Activated naive CD8-positive, alpha-beta T cell (primary cell): ENCODE data around the gene GPR146.
A peak's percentile ranks its signal among the peaks of the same experiment; 100 is the strongest.

Experiments used
- H3K27ac Mint-ChIP-seq: one replicate; pipeline ENCODE4 v1.8.0; 2021; ENCODE audit warnings: mixed read lengths
- H3K27me3 Mint-ChIP-seq: one replicate; pipeline ENCODE4 v1.8.0; 2021; ENCODE audit warnings: mixed read lengths
- H3K36me3 Mint-ChIP-seq: one replicate; pipeline ENCODE4 v1.8.0; 2021; ENCODE audit warnings: mixed read lengths
- H3K4me1 Mint-ChIP-seq: one replicate; pipeline ENCODE4 v1.8.0; 2021; ENCODE audit warnings: low read depth, mixed read lengths
- H3K4me3 Mint-ChIP-seq: one replicate; pipeline ENCODE4 v1.8.0; 2021; ENCODE audit warnings: mild to moderate bottlenecking, mixed read lengths
- H3K9me3 Mint-ChIP-seq: one replicate; pipeline ENCODE4 v1.8.0; 2021; ENCODE audit warnings: low read depth, mixed read lengths

Gene GPR146

DNA sequence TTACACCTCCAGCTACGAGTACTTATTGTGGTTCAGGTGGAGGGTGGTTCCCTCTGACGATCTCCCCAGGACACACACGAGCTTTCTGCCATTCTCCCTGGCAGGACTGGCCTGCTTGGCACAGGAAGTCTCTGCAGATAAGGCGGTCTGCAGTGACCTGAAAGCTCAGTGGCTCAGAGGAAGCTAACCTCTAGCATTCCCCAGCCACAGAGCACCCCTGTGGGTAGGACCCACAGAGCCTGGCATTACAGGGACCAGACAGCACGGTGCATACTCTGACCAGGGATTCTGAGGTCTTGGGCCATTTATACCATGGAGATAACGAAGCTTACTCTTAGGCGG is 1.9 kb upstream of the GPR146 start:
- Mint-ChIP-seq H3K9me3 (no peaks in the 10 kb centered on the region), H3K36me3 (no peaks in the 10 kb centered on the region), H3K4me3 (no peak overlapping the region), H3K27me3 (no peaks in the 10 kb centered on the region), H3K27ac (no peak overlapping the region), H3K4me1 (peaks cover 43% of the 10 kb centered on the region)

DNA sequence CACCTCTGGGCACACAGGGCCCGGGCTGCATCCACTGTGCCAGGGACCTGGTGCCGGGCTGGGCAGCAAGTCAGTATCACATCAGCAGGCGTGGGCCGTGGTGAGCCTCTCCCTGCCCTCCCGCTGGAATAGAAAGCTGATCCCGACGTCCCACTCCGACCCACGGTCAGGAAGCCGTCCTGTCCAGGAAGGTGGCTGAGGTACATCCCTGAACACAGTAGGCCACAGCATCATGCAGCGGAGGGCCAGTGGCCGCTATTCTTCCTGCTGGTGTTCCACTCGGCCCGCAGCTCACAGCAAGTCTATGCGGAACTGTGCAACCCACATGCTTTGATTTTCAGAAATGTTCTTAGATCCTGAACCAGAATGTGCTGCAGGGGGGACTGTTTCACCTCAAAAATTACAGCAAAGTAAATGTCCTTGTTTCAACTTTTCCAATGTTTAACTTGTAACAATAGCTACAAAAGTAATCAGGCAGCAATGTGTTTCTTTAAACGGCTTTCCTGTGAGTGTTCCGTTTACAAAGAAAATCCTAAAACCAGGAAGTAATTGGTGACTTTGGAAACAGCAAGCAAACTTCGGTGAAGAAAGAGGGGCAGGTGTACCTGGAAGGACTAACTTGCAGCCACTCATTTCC is 676 bp upstream of the GPR146 start:
- peak overlapping the region; percentile 82 for H3K4me3 Mint-ChIP-seq
- no peaks in the 10 kb centered on the region for H3K9me3 Mint-ChIP-seq
- no peaks in the 10 kb centered on the region for H3K36me3 Mint-ChIP-seq
- peak overlapping the region; percentile 79 for H3K27ac Mint-ChIP-seq
- peaks cover 54% of the 10 kb centered on the region for H3K4me1 Mint-ChIP-seq
- no peaks in the 10 kb centered on the region for H3K27me3 Mint-ChIP-seq

GRCh38 chr7:1045069-1046063 is 1.0 kb downstream of the GPR146 start:
- Mint-ChIP-seq H3K36me3 (no peaks in the 10 kb centered on the region), H3K4me3 (peak overlapping the region; percentile 87), H3K4me1 (peaks cover 68% of the 10 kb centered on the region)

GRCh38 chr7:1046722-1047679 is 2.7 kb downstream of the GPR146 start:
- Mint-ChIP-seq H3K36me3 (no peaks in the 10 kb centered on the region), H3K4me1 (peaks cover 70% of the 10 kb centered on the region), H3K27me3 (no peaks in the 10 kb centered on the region), H3K9me3 (no peaks in the 10 kb centered on the region), H3K27ac (no peak overlapping the region), H3K4me3 (peak overlapping the region; percentile 18)

More at GRCh38 chr7:1045069-1046063, 1.0 kb downstream of the GPR146 start:
- no peaks in the 10 kb centered on the region for H3K27me3 Mint-ChIP-seq
- H3K27ac Mint-ChIP-seq: peak overlapping the region; percentile 37
- H3K9me3 Mint-ChIP-seq: no peaks in the 10 kb centered on the region

DNA sequence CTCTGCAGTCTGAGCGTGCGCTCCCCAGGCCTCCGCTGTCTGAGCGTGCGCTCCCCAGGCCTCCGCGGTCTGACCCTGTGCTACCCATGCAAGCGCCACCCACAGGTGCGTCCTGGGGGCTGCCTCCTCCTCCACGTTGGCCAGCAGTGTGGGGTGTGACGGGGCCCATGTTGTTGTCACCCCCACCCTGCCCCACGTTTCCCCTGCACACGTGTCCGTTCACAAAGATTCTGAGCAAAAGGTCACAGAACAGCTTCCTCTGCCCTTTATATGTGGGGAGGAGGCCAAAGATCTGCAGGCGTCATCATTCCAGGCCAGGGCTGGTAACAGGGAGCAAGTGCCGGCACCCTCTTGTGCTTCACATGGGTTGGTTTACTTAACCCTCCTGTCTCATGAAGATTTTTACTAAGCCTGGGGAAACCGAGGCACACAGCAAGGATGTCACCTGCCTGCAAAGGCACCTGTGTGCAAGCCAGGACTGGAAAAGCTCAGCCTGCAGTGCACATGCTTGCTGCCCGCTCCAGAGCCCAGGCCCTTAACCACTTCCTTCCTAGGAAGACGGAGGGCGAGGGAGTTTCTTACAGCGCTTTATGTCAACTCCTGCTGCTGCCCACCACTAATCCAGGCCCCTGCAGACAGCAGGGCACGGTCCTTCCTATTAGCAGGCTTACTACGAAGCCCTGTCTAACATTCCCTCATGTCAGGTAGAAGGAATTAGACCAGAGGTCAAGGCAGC is 4.8 kb downstream of the GPR146 start:
- peak overlapping the region; percentile 42 for H3K4me3 Mint-ChIP-seq
- H3K4me1 Mint-ChIP-seq: peaks cover 58% of the 10 kb centered on the region
- no peak overlapping the region for H3K27ac Mint-ChIP-seq
- H3K36me3 Mint-ChIP-seq: no peaks in the 10 kb centered on the region
- no peaks in the 10 kb centered on the region for H3K9me3 Mint-ChIP-seq
- no peaks in the 10 kb centered on the region for H3K27me3 Mint-ChIP-seq

DNA sequence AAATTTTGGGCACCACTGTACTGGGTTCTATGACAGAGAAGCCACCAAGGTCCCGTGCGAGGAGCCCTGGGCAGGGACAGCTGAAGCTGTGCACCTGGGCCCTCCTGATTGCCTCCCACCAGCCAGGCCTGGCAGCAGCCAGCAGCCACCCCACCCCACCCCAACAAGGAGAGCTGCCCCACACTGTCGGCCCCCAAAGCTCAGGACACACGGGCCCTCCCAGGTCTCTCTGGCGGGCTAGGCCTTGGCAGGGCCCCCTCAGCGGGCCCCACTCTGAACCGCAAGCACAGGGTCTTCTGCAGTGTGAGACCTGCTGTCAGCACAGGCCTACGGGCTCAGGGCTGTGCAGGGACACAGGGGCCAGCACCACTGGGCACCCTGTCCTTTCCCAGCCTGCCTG is 5.5 kb downstream of the GPR146 start:
- peaks cover 62% of the 10 kb centered on the region for H3K4me1 Mint-ChIP-seq
- H3K9me3 Mint-ChIP-seq: no peaks in the 10 kb centered on the region
- H3K4me3 Mint-ChIP-seq: no peak overlapping the region
- no peaks in the 10 kb centered on the region for H3K27me3 Mint-ChIP-seq
- H3K36me3 Mint-ChIP-seq: no peaks in the 10 kb centered on the region
- no peak overlapping the region for H3K27ac Mint-ChIP-seq

- Mint-ChIP-seq H3K27me3 (no peaks in the 10 kb centered on the region), H3K27ac (no peak overlapping the region), H3K9me3 (no peaks in the 10 kb centered on the region), H3K4me1 (peaks cover 62% of the 10 kb centered on the region), H3K4me3 (no peak overlapping the region), H3K36me3 (no peaks in the 10 kb centered on the region)
Measured at GRCh38 chr7:1050254-1050906, 6.0 kb downstream of the GPR146 start.

GRCh38 chr7:1050956-1051690 is 6.8 kb downstream of the GPR146 start:
- Mint-ChIP-seq H3K27me3 (no peaks in the 10 kb centered on the region), H3K4me3 (no peak overlapping the region), H3K9me3 (no peaks in the 10 kb centered on the region), H3K27ac (no peak overlapping the region), H3K4me1 (peaks cover 59% of the 10 kb centered on the region), H3K36me3 (no peaks in the 10 kb centered on the region)

- Mint-ChIP-seq H3K27ac (peak overlapping the region; percentile 10), H3K36me3 (no peaks in the 10 kb centered on the region), H3K4me3 (no peak overlapping the region), H3K4me1 (peaks cover 50% of the 10 kb centered on the region), H3K9me3 (no peaks in the 10 kb centered on the region), H3K27me3 (no peaks in the 10 kb centered on the region)
Measured at GRCh38 chr7:1052031-1052818, 7.9 kb downstream of the GPR146 start.

DNA sequence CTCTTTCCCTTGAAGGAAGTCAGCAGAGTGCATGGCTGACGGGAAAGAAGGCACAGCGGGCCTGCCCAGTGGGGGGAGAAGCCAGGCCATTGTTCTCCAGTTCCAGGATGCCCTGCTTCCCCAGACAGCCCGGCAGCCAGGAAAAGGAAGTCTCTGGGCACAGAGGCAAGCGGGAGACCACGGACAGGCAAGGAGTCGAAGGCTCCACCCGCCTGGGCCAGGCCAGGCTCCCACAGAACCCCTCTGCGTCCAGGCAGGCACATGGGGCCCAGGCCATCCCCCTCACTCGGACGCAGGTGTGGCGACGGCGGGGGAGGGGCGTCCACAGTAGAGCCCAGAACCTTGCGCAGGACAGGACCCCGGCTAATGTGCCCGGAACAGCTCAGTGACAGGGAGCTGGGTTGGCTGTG is 8.7 kb downstream of the GPR146 start:
- peaks cover 44% of the 10 kb centered on the region for H3K4me1 Mint-ChIP-seq
- no peak overlapping the region for H3K27ac Mint-ChIP-seq
- H3K27me3 Mint-ChIP-seq: no peaks in the 10 kb centered on the region
- H3K4me3 Mint-ChIP-seq: no peak overlapping the region
- no peaks in the 10 kb centered on the region for H3K9me3 Mint-ChIP-seq
- no peaks in the 10 kb centered on the region for H3K36me3 Mint-ChIP-seq

DNA sequence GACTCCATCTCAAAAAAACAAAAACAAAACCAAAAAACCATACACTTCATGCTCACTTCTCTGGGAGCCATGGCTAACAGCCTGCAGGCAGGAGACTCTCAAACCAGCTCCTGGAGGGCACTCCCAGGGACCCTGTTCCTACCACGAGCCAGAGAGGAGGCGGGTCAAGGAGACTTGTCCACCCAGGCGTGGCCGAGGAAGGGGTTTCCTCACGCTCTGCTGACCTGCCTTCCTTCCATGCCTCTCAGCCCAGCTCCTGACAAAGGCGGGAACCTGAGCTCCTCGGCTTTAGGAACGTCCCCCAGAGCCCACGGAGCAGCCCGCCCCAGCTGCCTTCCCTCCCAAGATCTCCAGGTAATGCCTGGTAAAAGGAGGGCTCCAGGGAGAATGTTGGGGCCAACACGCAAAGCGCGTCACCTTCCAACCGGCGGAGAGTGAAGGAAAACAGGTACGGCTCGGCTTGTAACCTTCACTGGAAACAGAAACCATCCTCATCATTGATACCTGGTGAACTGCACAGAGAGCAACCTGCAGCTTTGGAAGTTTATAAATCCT is 9.5 kb downstream of the GPR146 start:
- Mint-ChIP-seq H3K4me3 (no peak overlapping the region), H3K27ac (no peak overlapping the region), H3K9me3 (no peaks in the 10 kb centered on the region), H3K36me3 (peaks cover 4% of the 10 kb centered on the region), H3K27me3 (no peaks in the 10 kb centered on the region), H3K4me1 (peaks cover 35% of the 10 kb centered on the region)

GRCh38 chr7:1054438-1054837 is 10.1 kb downstream of the GPR146 start:
- H3K36me3 Mint-ChIP-seq: peaks cover 4% of the 10 kb centered on the region

More at GRCh38 chr7:1054438-1054837, 10.1 kb downstream of the GPR146 start:
- Mint-ChIP-seq H3K27ac (no peak overlapping the region), H3K4me3 (peak overlapping the region; percentile 81), H3K4me1 (peaks cover 29% of the 10 kb centered on the region), H3K27me3 (no peaks in the 10 kb centered on the region), H3K9me3 (no peaks in the 10 kb centered on the region)
